ENCODE results near the gene IGSF3. TPM values are rescaled to one million over a fixed set of nuclear protein-coding genes. Genes with fewer than 3 reads are reported as not detected.
"Not testable (repeated sequence)": the region's sequence is repeated elsewhere in the genome, so short reads cannot be mapped to it uniquely, and the experiment has no call there.

The IGSF3 gene
- total and polyA plus RNA-seq, 2 of the 13 experiments (the other 11 are each of a cell fraction or from before 2014, with no cell fraction given), result 0.11 to 0.16 TPM

DNA sequence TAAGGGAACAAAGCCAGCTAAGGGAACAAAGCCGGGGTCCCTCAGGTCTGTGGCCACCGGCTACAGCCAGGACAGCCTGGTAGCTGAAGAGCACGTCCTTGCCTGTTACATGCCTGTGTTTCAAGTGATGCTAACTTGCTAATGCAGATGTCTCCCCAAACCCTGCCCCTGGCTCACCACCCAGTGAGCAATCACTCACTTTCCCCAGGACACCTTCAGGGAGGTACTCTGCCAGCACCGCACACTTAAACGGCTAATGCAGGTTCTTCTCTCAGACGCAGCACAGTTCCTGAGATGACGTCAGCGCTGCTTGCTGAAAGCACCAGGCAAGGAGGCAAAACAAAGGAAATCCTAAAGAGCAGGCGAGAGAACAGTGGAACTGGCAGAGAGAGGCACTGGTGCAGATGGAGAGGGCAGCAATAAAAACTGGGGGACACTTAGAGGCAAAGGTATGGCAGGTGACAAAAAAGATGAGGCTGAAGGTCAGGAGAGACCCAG, 20.8 kb downstream of the IGSF3 start:
- BruUV-seq (replicated peaks); H2AFZ ChIP-seq (ENCODE audit: low read length); CTCF ChIA-PET (ENCODE audit: low intra/inter-chr PET ratio, low total read pairs); H3K4me3 ChIP-seq (replicated peaks in 1 of 3; ENCODE audit: insufficient read depth in 1 of 3, low read depth in 2 of 3, low read length in 3 of 3); FAIRE-seq; intact Hi-C loops (cut with micrococcal nuclease; ENCODE audit: unreplicated experiment); POLR2A ChIA-PET; H3K9ac ChIP-seq (ENCODE audit: insufficient read depth, low read depth, low read length); H4K20me1 ChIP-seq (ENCODE audit: insufficient read depth, low read length); in situ Hi-C loops (cut with HindIII; ENCODE audit: extremely low pct_ligation_motif_present, low pct_unique_long_range_greater_than_20kb); H3K27ac ChIP-seq (ENCODE audit: extremely low read length, insufficient read depth, low read length); H3K4me2 ChIP-seq (ENCODE audit: low read depth, low read length); DNase-seq (ENCODE audit: low spot score); H3K79me2 ChIP-seq (ENCODE audit: insufficient read depth, low read length); H3K27me3 ChIP-seq (ENCODE audit: control insufficient read depth in 1 of 2, insufficient read depth in 2 of 2, low read length in 2 of 2); H3K36me3 ChIP-seq (replicated peaks in 1 of 2; ENCODE audit: control insufficient read depth in 1 of 2, insufficient read depth in 2 of 2, low read length in 2 of 2); ATAC-seq; H3K9me3 ChIP-seq (ENCODE audit: low read length); TF ChIP-seq CREB1, ATF7 (CRISPR knock-in tag; IDR thresholded peaks at IDR 0.05): not testable (repeated sequence)
- TF ChIP-seq CREB1 (IDR thresholded peaks at IDR 0.05) (peak; percentile 50; the same call in 1 of the 2 replicates), ATF7 (IDR thresholded peaks at IDR 0.05) (peak; percentile 57; the same call in 1 of the 2 replicates)
- H3K4me1 ChIP-seq (ENCODE audit: insufficient read depth, low read length), result peaks cover 42% of the 10 kb centered on the region
- 71% methylated on average over 4 of the region's 9 CpGs for WGBS (ENCODE audit: low lambda C conversion rate)

GRCh38 chr1:116645802-116646672, 21.5 kb downstream of the IGSF3 start:
- ATAC-seq; H2AFZ ChIP-seq (ENCODE audit: low read length); DNase-seq (ENCODE audit: low spot score); H3K27me3 ChIP-seq (ENCODE audit: control insufficient read depth in 1 of 2, insufficient read depth in 2 of 2, low read length in 2 of 2); in situ Hi-C loops (cut with HindIII; ENCODE audit: extremely low pct_ligation_motif_present, low pct_unique_long_range_greater_than_20kb); H3K79me2 ChIP-seq (ENCODE audit: insufficient read depth, low read length); H3K4me2 ChIP-seq (ENCODE audit: low read depth, low read length); H3K9me3 ChIP-seq (ENCODE audit: low read length); intact Hi-C loops (cut with micrococcal nuclease; ENCODE audit: unreplicated experiment); BruUV-seq (replicated peaks); H4K20me1 ChIP-seq (ENCODE audit: insufficient read depth, low read length); H3K27ac ChIP-seq (ENCODE audit: extremely low read length, insufficient read depth, low read length); H3K4me3 ChIP-seq (replicated peaks in 1 of 3; ENCODE audit: insufficient read depth in 1 of 3, low read depth in 2 of 3, low read length in 3 of 3); CTCF ChIA-PET (ENCODE audit: low intra/inter-chr PET ratio, low total read pairs); H3K9ac ChIP-seq (ENCODE audit: insufficient read depth, low read depth, low read length); H3K36me3 ChIP-seq (replicated peaks in 1 of 2; ENCODE audit: control insufficient read depth in 1 of 2, insufficient read depth in 2 of 2, low read length in 2 of 2); FAIRE-seq; POLR2A ChIA-PET: not testable (repeated sequence)
- peaks cover 42% of the 10 kb centered on the region for H3K4me1 ChIP-seq (ENCODE audit: insufficient read depth, low read length)
- WGBS (ENCODE audit: low lambda C conversion rate), result 71% methylated on average over 15 of the region's 16 CpGs

GRCh38 chr1:116644993-116645392, 22.5 kb downstream of the IGSF3 start:
- H3K27ac ChIP-seq (ENCODE audit: extremely low read length, insufficient read depth, low read length); H3K79me2 ChIP-seq (ENCODE audit: insufficient read depth, low read length); H3K9me3 ChIP-seq (ENCODE audit: low read length); in situ Hi-C loops (cut with HindIII; ENCODE audit: extremely low pct_ligation_motif_present, low pct_unique_long_range_greater_than_20kb); BruUV-seq (replicated peaks); H3K9ac ChIP-seq (ENCODE audit: insufficient read depth, low read depth, low read length); H2AFZ ChIP-seq (ENCODE audit: low read length); CTCF ChIA-PET (ENCODE audit: low intra/inter-chr PET ratio, low total read pairs); H3K27me3 ChIP-seq (ENCODE audit: control insufficient read depth in 1 of 2, insufficient read depth in 2 of 2, low read length in 2 of 2); ATAC-seq; H4K20me1 ChIP-seq (ENCODE audit: insufficient read depth, low read length); H3K4me2 ChIP-seq (ENCODE audit: low read depth, low read length); FAIRE-seq; intact Hi-C loops (cut with micrococcal nuclease; ENCODE audit: unreplicated experiment); DNase-seq (ENCODE audit: low spot score); H3K36me3 ChIP-seq (replicated peaks in 1 of 2; ENCODE audit: control insufficient read depth in 1 of 2, insufficient read depth in 2 of 2, low read length in 2 of 2); POLR2A ChIA-PET; H3K4me3 ChIP-seq (replicated peaks in 1 of 3; ENCODE audit: insufficient read depth in 1 of 3, low read depth in 2 of 3, low read length in 3 of 3): not testable (repeated sequence)
- H3K4me1 ChIP-seq (ENCODE audit: insufficient read depth, low read length), result peaks cover 42% of the 10 kb centered on the region
- WGBS (ENCODE audit: low lambda C conversion rate), result 47% methylated on average over 2 of the region's 2 CpGs

GRCh38 chr1:116644096-116644495, 23.4 kb downstream of the IGSF3 start:
- peaks cover 42% of the 10 kb centered on the region for H3K4me1 ChIP-seq (ENCODE audit: insufficient read depth, low read length)
- H3K27me3 ChIP-seq (ENCODE audit: control insufficient read depth in 1 of 2, insufficient read depth in 2 of 2, low read length in 2 of 2); BruUV-seq (replicated peaks); POLR2A ChIA-PET; in situ Hi-C loops (cut with HindIII; ENCODE audit: extremely low pct_ligation_motif_present, low pct_unique_long_range_greater_than_20kb); DNase-seq (ENCODE audit: low spot score); H4K20me1 ChIP-seq (ENCODE audit: insufficient read depth, low read length); H3K4me3 ChIP-seq (replicated peaks in 1 of 3; ENCODE audit: insufficient read depth in 1 of 3, low read depth in 2 of 3, low read length in 3 of 3); H3K9ac ChIP-seq (ENCODE audit: insufficient read depth, low read depth, low read length); ATAC-seq; FAIRE-seq; H3K9me3 ChIP-seq (ENCODE audit: low read length); H3K4me2 ChIP-seq (ENCODE audit: low read depth, low read length); H3K27ac ChIP-seq (ENCODE audit: extremely low read length, insufficient read depth, low read length); H2AFZ ChIP-seq (ENCODE audit: low read length); H3K79me2 ChIP-seq (ENCODE audit: insufficient read depth, low read length); intact Hi-C loops (cut with micrococcal nuclease; ENCODE audit: unreplicated experiment); CTCF ChIA-PET (ENCODE audit: low intra/inter-chr PET ratio, low total read pairs); H3K36me3 ChIP-seq (replicated peaks in 1 of 2; ENCODE audit: control insufficient read depth in 1 of 2, insufficient read depth in 2 of 2, low read length in 2 of 2): not testable (repeated sequence)
- 47% methylated on average over 3 of the region's 5 CpGs for WGBS (ENCODE audit: low lambda C conversion rate)
